Measurements from ENCODE around the gene OTULIN. TPM values are rescaled to one million over a fixed set of nuclear protein-coding genes. Genes with fewer than 3 reads are reported as not detected.
A peak's percentile ranks its signal among the peaks of the same experiment; 100 is the strongest.

The OTULIN gene
- total RNA-seq, 4 donors from 2014 or later, result 33.0 to 42.2 (median 37.8) TPM

GRCh38 chr5:14726066-14726838, 61.7 kb downstream of the OTULIN start:
- TF ChIP-seq CTCF (IDR thresholded peaks at IDR 0.05) (no peak), POLR2A (IDR thresholded peaks at IDR 0.05) (no peak)
- H3K27me3 ChIP-seq, result no peaks in the 10 kb centered on the region
- no peaks in the 10 kb centered on the region for H3K36me3 ChIP-seq
- no peak overlapping the region for H3K4me3 ChIP-seq
- H3K27ac ChIP-seq, result no peak overlapping the region
- DNase-seq, result no peak
- no peaks in the 10 kb centered on the region for H3K9me3 ChIP-seq
- peaks cover 0 to 19% (median 0%) of the 10 kb centered on the region in 4 donors for H3K4me1 ChIP-seq

GRCh38 chr5:14727428-14727865, 62.9 kb downstream of the OTULIN start:
- Histone ChIP-seq H3K4me3 (no peak overlapping the region), H3K27me3 (no peaks in the 10 kb centered on the region), H3K9me3 (no peaks in the 10 kb centered on the region), H3K27ac (no peak overlapping the region), H3K4me1 (peaks cover 0 to 19% (median 0%) of the 10 kb centered on the region in 4 donors), H3K36me3 (no peaks in the 10 kb centered on the region)
- DNase-seq, result peak; percentile 39 to 87 (median 83)
- TF ChIP-seq CTCF (IDR thresholded peaks at IDR 0.05), result peak; percentile 79 to 94 (median 90)
- TF ChIP-seq POLR2A (IDR thresholded peaks at IDR 0.05), result peak in 1 of 2 donors; percentile 4

GRCh38 chr5:14727928-14728458, 63.5 kb downstream of the OTULIN start:
- no peak for TF ChIP-seq POLR2A (IDR thresholded peaks at IDR 0.05)
- no peak for DNase-seq
- H3K27me3 ChIP-seq, result no peaks in the 10 kb centered on the region
- H3K4me1 ChIP-seq, result peaks cover 0 to 19% (median 0%) of the 10 kb centered on the region in 4 donors
- no peak overlapping the region for H3K4me3 ChIP-seq
- H3K36me3 ChIP-seq, result no peaks in the 10 kb centered on the region
- no peaks in the 10 kb centered on the region for H3K9me3 ChIP-seq
- peak overlapping the region in 2 of 4 donors; percentile 7 to 15 for H3K27ac ChIP-seq

- Histone ChIP-seq H3K9me3 (no peaks in the 10 kb centered on the region), H3K36me3 (peaks cover 0 to 1% (median 0%) of the 10 kb centered on the region in 3 donors), H3K27ac (peak overlapping the region in 2 of 4 donors; percentile 7 to 15), H3K27me3 (no peaks in the 10 kb centered on the region), H3K4me3 (no peak overlapping the region), H3K4me1 (peaks cover 0 to 19% (median 0%) of the 10 kb centered on the region in 4 donors)
- TF ChIP-seq CTCF (IDR thresholded peaks at IDR 0.05) (no peak), POLR2A (IDR thresholded peaks at IDR 0.05) (no peak)
- DNase-seq, result peak in 2 of 3 donors; percentile 81 to 82
These were observed 64.0 kb downstream of the OTULIN start for GRCh38 chr5:14728459-14728938.

- Histone ChIP-seq H3K4me1 (peaks cover 0 to 19% (median 0%) of the 10 kb centered on the region in 4 donors), H3K27me3 (no peaks in the 10 kb centered on the region), H3K36me3 (peaks cover 0 to 13% (median 0%) of the 10 kb centered on the region in 3 donors), H3K27ac (no peak overlapping the region), H3K4me3 (no peak overlapping the region), H3K9me3 (no peaks in the 10 kb centered on the region)
- TF ChIP-seq CTCF (IDR thresholded peaks at IDR 0.05) (no peak), POLR2A (IDR thresholded peaks at IDR 0.05) (no peak)
- no peak for DNase-seq
These were observed 65.2 kb downstream of the OTULIN start for GRCh38 chr5:14729448-14730385.
